SK-N-MC (cell line): ENCODE measurements around the gene KRT16.
"Not testable (repeated sequence)": the region's sequence is repeated elsewhere in the genome, so short reads cannot be mapped to it uniquely, and the experiment has no call there.

Source experiments
- EZH2 ChIP-seq: fragments of 200-600 bp; sonication (generic); IDR thresholded peaks from one replicate; pipeline ENCODE4 v1.6.1; 2017; ENCODE audit warnings: antibody characterized with exemption
- FOXP2 ChIP-seq: optimal IDR thresholded peaks from 2 replicates; pipeline ENCODE3; 2011; ENCODE audit warnings: mild to moderate bottlenecking, moderate library complexity; ENCODE audit not compliant: insufficient read depth; ENCODE audit errors: extremely low read length, control extremely low read depth
- POLR2AphosphoS5 ChIP-seq: IDR thresholded peaks from 2 replicates; pipeline ENCODE4 v1.6.1; 2012; ENCODE audit warnings: mild to moderate bottlenecking, low read depth, low read length, borderline replicate concordance

- not testable (repeated sequence) for TF ChIP-seq EZH2, POLR2AphosphoS5, FOXP2
Observed at GRCh38 chr17:41621435-41621817, 8.9 kb upstream of the KRT16 start.
